HG02885 (cell line): Measurements from ENCODE around the gene GNG7.
A peak's percentile ranks its signal among the peaks of the same experiment; 100 is the strongest.
"Not testable (repeated sequence)": the region's sequence is repeated elsewhere in the genome, so short reads cannot be mapped to it uniquely, and the experiment has no call there.

Experiments used
- ATAC-seq: cut with Tn5 transposase; IDR thresholded peaks from one replicate; pipeline ENCODE4 v1.9.1; 2021; ENCODE audit warnings: mild to moderate bottlenecking; ENCODE audit not compliant: unreplicated experiment, poor library complexity

Gene GNG7

DNA sequence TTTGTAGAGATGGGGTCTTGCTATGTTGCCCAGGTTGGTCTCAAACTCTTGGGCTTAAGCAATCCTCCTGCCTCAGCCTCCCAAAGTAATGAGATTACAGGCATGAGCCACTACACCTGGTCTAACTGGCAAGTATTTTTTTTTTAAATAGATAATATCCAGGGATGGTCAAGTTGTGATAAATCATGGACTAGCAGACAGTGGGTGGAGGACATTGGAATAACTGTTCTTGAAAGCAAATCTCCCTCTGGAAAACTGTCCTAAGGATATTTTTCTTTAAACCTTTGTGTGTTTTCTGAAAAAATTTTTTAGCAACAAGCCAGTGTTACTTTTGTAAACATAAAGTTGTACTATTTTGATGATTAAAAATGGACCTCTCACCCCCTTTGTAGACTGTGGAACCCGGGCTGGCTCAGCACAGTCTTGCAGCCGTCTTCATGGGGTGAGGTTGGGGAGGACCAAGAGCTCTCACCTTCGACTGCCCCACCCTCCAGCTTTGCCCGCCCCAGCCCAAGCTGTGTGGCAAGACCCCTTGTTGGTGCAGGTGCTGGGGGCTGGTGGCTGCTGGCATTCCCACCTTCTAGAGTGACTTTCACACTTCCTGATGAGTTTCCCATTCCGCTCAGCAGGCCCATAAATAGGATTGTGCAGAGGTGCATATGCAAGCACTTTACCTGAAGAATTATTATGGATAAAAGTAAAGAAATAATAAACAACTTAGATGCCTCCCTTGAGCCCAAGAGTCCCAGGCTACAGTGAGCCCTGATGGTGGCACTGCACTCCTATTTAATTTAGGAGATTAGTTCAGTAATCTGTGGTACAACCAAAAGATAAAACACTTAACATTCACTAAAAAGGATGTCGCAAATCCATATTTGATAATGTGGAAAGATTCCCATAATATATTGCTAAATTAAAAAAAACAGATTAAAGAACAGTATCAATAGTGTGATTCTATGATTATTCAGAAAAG lies 119.2 kb downstream of the GNG7 start:
- ATAC-seq: no peak

DNA sequence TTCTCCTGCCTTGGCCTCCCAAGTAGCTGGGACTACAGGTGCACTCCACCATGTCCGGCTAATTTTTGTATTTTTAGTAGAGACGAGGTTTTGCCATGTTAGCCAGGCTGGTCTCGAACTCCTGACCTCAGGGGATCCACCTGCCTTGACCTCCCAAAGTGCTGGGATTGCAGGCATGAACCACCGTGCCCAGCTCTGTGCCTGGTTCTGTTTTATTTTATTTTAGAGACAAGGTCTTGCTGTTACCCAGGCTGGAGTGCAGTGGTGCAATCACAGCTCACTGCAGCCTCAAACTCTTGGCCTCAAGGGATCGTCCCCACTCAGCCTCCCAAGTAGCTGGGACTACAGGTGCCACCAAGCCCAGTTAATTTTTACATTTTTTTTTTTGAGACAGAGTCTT lies 122.1 kb downstream of the GNG7 start:
- ATAC-seq: not testable (repeated sequence)

GRCh38 chr19:2579678-2580280 lies 122.7 kb downstream of the GNG7 start:
- no peak for ATAC-seq

- no peak for ATAC-seq
These were observed 123.4 kb downstream of the GNG7 start for GRCh38 chr19:2578901-2579677.

GRCh38 chr19:2578391-2578890 lies 124.1 kb downstream of the GNG7 start:
- no peak for ATAC-seq

DNA sequence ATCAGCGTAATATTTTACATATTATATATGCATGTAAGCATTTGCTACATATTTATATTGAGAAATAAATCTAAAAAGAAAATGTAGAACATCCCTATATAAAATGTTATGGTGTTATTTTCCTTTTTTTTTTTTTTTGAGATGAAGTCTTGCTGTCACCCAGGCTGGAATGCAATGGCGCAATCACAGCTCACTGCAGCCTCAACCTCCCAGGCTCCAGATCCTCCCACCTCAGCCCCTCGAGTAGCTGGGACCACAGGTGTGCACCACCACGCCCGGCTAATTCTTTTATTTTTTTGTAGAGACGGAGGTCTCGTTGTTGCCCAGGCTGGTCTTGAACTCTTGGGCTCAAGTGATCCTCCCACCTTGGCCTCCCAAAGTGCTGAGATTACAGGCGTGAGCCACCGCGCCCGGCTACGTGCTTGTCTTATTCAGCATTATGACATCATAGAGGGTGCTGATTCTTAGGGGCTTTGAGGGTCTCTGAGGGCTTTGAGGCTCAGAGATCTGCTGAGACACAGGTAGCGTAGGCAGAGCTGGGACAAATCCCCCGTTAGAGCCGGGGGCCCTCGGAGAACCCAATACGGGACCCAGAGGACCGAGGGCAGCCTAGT lies 124.7 kb downstream of the GNG7 start:
- ATAC-seq: no peak

GRCh38 chr19:2575734-2576481 lies 126.6 kb downstream of the GNG7 start:
- no peak for ATAC-seq

DNA sequence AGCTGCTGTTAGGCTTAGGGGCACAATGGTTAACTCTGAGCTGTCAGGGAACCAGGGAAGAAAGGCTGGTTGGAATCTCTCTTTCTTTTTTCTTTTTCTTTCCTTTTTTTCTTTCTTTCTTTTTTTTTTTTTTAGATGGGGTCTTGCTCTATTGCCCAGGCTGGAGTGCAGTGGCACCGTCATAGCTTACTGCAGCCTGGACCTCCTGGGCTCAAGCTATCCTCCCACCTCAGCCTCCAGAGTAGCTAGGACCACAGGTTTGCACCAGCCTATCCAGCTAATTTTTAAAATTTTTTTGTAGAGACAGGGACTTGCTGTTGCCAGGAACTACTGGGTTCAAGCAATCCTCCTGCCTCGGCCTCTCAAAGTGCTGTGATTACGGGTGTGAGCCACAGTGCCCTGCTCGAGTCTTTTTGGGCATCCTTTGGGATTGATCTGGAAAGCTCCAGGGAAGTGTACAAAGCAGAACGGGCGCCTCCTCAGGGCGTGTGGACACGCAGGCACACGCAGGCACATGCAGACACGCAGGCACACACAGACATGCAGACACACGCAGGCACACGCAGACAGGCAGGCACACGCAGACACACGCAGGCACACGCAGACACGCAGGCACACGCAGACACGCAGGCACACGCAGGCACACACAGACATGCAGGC lies 127.4 kb downstream of the GNG7 start:
- ATAC-seq: no peak

GRCh38 chr19:2574478-2574931 lies 128.0 kb downstream of the GNG7 start:
- ATAC-seq: no peak

DNA sequence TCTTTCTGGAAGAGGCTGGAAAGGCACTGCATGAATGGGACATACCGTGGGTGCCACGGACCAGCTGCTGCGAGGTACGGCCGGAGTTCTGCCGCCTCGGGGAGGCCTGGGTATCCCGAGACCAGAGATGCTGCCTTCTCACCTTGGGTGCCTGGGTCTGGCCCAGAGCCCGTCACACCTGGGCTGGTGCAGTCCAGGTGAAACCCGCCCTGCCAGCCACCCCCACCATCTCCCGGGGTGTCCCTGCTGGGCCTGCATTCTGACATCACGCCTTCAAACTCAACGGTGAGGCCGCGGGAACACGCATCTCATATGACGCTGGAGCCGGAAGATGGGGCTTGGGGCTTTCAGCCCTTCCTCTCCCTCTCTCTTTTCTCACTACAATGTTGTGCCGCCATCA lies 128.6 kb downstream of the GNG7 start:
- ATAC-seq: no peak

DNA sequence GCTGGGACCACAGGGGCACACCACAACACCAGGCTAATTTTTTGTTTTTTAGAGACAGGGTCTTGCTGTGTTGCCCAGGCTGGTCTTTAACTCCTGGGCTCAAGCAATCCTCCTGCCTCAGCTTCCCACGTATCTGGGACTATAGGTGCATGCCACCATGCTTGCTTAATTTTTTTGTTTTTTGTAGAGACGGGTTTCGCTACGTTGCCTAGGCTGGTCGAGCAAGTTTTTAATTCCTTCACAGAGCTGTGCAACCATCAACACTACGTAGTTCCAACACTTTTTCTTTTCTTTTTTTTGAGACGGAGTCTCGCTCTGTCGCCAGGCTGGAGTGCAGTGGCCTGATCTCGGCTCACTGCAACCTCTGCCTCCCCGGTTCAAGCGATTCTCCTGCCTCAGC lies 130.3 kb downstream of the GNG7 start:
- not testable (repeated sequence) for ATAC-seq

- no peak for ATAC-seq
These were observed 132.7 kb downstream of the GNG7 start for GRCh38 chr19:2569596-2570465.

GRCh38 chr19:2567996-2568395 lies 134.5 kb downstream of the GNG7 start:
- ATAC-seq: no peak

DNA sequence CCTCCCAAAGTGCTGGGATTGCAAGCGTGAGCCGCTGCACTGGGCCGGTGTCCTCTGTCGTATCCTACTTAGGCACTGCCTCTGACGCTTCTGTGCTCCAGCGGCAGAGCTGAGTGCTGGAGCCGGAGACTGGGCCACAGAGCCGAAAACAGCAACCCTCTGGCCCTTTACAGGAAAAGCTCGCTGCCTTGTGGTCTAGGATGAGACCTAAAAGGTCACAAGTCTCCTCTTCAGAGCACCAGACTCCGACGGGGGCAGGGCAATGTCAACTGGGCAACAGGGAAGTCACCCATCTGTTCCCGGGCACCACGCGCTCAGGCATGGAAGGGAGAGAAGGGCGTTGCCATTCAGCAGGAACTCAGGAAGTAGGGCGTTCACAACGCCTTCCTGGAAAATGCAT lies 134.9 kb downstream of the GNG7 start:
- ATAC-seq: no peak

DNA sequence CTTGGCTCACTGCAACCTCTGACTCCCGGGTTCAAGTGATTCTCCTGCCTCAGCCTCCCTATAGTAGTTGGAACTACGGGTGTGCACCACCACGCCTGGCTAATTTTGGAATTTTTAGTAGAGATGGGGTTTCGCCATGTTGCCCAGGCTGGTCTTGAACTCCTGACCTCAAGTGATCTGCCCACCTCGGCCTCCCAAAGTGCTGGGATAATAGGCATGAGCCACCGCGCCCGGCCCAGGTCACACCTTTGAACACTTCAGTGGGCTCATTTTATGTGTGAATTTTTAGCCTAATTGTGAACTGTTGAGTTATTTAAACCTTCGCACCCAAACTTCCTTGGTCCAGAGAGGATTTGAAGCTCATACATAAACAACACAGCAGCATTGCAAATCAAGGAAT lies 138.9 kb downstream of the GNG7 start:
- not testable (repeated sequence) for ATAC-seq

DNA sequence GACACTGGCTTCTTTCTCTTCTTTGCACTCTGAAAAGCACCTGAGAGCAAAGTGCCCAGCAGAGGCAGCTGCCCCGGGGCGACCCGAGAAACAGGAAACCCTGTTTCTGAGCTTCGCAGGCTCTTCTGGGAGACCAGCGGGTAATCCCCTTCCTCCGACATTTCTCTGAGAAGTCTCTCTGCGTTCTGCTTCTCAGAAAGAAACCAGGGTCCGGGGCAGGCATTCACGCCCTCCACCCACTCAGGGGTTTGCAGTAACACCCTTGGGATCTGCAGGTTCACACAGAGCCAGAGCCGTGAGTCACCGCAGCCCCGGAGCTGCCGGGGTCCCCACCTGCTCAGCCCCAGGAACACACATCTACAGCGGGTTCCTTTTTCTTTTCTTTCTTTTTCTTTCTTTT lies 140.6 kb downstream of the GNG7 start:
- ATAC-seq: peak; percentile 72

DNA sequence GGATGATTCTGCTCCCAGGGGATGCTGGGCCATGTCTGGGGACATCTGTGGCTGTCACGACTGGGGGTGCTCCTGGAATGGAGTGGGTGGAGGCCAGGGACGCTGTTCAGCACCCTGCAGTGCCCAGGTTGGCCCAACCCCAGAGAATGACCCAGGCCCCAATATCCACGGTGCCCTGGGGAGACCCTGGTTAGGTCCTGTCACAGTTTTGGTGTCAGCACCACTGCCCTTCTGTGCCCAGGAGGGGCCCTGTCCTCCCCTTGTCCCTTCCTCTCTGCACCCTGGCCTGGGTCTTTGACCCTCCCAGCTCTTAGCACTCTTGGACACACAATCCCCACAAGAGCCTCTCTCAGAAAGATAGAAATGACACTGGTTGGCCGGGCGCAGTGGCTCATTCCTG lies 141.3 kb downstream of the GNG7 start:
- no peak for ATAC-seq

DNA sequence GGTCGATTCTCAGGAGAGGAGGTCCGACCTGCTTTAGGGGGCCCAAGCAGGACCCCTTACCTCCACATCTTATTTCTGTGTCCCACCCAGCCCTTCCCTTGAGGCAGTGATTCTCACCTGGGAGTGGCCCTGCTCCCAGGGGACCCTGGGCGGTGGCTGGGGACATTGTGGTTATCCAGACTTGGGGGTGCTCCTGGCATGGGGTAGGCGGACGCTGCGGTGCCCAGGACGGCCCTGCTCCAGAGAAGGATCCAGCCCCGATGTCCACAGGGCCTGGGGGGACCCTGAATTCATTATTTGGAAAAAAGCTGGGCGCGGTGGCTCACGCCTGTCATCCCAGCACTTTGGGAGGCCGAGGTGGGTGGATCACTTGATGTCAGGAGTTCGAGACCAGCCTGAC lies 142.1 kb downstream of the GNG7 start:
- ATAC-seq: no peak
